Esophagus muscularis mucosa (tissue), 4 donors: ENCODE results near the gene GARIN5B.

ENCODE experiments used
- EP300 ChIP-seq: sonication (generic); formaldehyde crosslinking; IDR thresholded peaks from one replicate; pipeline ENCODE4 v1.6.1; 2017; ENCODE audit warnings: antibody characterized with exemption
- POLR2A ChIP-seq: fragments of 450-650 bp; IDR thresholded peaks from one replicate; pipeline ENCODE4 v1.6.1; 2017; ENCODE audit warnings: antibody characterized with exemption, moderate library complexity, mild to moderate bottlenecking, low read depth
- POLR2AphosphoS5 ChIP-seq, 2 donors: sonication (generic); formaldehyde crosslinking; IDR thresholded peaks; one replicate each; pipeline ENCODE4 v1.6.1; 2017; ENCODE audit warnings: antibody characterized with exemption in 2 of 2
- TF ChIP-seq, protein P1 (sequence below), 3 experiments: fragments of 200-600 bp in 2 of 3; fragments of 450-650 bp in 1 of 3; sonication (generic) in 2 of 3; IDR thresholded peaks; one replicate each; pipeline ENCODE4 v1.5.1; 2017 to 2019; ENCODE audit warnings: antibody characterized with exemption in 3 of 3, mild to moderate bottlenecking in 2 of 3, moderate library complexity in 1 of 3

DNA sequence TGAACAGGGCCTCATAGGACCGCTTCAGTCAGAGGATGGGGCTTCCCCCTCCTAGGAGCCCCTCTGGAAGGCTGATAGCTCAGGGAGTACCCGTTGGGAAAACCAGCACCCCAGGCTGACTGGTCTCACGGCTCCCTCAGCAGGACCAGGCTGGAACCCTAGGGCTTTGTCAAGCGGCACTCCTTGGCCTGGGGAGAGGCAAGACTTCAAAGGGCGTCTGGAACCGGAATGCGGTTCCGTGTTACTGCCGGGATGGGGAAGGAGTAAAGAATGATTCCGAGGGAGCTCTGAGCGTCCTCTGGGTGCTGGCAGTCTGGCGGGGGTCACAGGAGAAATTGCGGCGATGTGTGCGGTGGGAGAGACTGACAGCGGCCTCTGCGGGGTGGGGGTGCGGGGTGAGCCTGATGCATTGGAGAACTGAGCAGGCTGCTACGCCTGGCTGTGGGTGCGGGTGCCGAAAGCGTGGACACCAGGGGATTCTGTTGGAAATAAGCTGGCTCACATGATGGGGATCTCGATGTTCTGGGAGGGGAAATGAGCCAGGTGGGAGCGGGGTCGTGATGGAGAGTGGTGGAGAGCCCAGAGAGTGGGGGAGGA lies 10.4 kb downstream of the GARIN5B start:
- TF ChIP-seq EP300 (no peak), POLR2AphosphoS5 (IDR thresholded peaks at IDR 0.05) (no peak), POLR2A (no peak)
- TF ChIP-seq, protein P1, sequence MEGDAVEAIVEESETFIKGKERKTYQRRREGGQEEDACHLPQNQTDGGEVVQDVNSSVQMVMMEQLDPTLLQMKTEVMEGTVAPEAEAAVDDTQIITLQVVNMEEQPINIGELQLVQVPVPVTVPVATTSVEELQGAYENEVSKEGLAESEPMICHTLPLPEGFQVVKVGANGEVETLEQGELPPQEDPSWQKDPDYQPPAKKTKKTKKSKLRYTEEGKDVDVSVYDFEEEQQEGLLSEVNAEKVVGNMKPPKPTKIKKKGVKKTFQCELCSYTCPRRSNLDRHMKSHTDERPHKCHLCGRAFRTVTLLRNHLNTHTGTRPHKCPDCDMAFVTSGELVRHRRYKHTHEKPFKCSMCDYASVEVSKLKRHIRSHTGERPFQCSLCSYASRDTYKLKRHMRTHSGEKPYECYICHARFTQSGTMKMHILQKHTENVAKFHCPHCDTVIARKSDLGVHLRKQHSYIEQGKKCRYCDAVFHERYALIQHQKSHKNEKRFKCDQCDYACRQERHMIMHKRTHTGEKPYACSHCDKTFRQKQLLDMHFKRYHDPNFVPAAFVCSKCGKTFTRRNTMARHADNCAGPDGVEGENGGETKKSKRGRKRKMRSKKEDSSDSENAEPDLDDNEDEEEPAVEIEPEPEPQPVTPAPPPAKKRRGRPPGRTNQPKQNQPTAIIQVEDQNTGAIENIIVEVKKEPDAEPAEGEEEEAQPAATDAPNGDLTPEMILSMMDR (IDR thresholded peaks at IDR 0.05), result no peak
